22Rv1 (cell line): ENCODE measurements around the gene UBE2H.

Source experiments
- ZFX ChIP-seq: fragments of 450-650 bp; IDR thresholded peaks from 2 replicates; pipeline ENCODE4 v1.6.1; 2017; ENCODE audit warnings: antibody characterized with exemption, borderline replicate concordance
- TF ChIP-seq, protein P1 (sequence below): fragments of 450-650 bp; IDR thresholded peaks from 2 replicates; pipeline ENCODE4 v1.5.1; 2017; ENCODE audit warnings: mild to moderate bottlenecking

- TF ChIP-seq, protein P1, sequence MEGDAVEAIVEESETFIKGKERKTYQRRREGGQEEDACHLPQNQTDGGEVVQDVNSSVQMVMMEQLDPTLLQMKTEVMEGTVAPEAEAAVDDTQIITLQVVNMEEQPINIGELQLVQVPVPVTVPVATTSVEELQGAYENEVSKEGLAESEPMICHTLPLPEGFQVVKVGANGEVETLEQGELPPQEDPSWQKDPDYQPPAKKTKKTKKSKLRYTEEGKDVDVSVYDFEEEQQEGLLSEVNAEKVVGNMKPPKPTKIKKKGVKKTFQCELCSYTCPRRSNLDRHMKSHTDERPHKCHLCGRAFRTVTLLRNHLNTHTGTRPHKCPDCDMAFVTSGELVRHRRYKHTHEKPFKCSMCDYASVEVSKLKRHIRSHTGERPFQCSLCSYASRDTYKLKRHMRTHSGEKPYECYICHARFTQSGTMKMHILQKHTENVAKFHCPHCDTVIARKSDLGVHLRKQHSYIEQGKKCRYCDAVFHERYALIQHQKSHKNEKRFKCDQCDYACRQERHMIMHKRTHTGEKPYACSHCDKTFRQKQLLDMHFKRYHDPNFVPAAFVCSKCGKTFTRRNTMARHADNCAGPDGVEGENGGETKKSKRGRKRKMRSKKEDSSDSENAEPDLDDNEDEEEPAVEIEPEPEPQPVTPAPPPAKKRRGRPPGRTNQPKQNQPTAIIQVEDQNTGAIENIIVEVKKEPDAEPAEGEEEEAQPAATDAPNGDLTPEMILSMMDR = no peak
- no peak for TF ChIP-seq ZFX
Observed at GRCh38 chr7:129948338-129948737, 4.4 kb downstream of the UBE2H start.
